A549 treated with AZD9567 at 1 μM for 4 hours (cell line): Measurements from ENCODE around the gene MLST8. TPM values are rescaled to one million over a fixed set of nuclear protein-coding genes. Genes with fewer than 3 reads are reported as not detected.

Experiments
- total RNA-seq: library from RNA; stranded (reverse); fragments of 200-300 nt; extraction: Qiagen RNA extraction; gene quantifications from 5 replicates; pipeline ENCODE4 v1.2.3, GENCODE V29; 2022; ENCODE audit not compliant: insufficient read depth

MLST8 gene
- total RNA-seq: 37.8 to 54.5 TPM (median 49.8 TPM) in 5 replicates

GRCh38 chr16:2205104-2205966 is at the start of gene MLST8:
Gene MLST8 (plus strand): TSS chr16:2205454. CDS start chr16:2206086, 632 bp downstream.

GRCh38 chr16:2196162-2196980 is 8.9 kb upstream of the MLST8 start, which contains the start of gene CASKIN1:
Gene CASKIN1 (minus strand): TSS chr16:2196605. CDS start chr16:2196432, 173 bp downstream.

GRCh38 chr16:2210386-2211365 is 5.4 kb downstream of the MLST8 start, which contains the start of gene BRICD5:
Gene BRICD5 (minus strand): TSS chr16:2210863. CDS start chr16:2210833, 30 bp downstream.

GRCh38 chr16:2214719-2214968 is 9.4 kb downstream of the MLST8 start, which contains the start of gene PGP:
Gene PGP (minus strand): TSS chr16:2214840. CDS start chr16:2214777, 63 bp downstream.

GRCh38 chr16:2223221-2223941 is 18.1 kb downstream of the MLST8 start, which contains the start of gene E4F1:
Gene E4F1 (plus strand): TSS chr16:2223591. CDS start chr16:2223614, 23 bp downstream.

GRCh38 chr16:2236337-2237101 is 31.3 kb downstream of the MLST8 start, which contains the start of gene DNASE1L2:
Gene DNASE1L2 (plus strand): TSS chr16:2236444. CDS start chr16:2236817, 373 bp downstream.

GRCh38 chr16:2251296-2252111 is 46.2 kb downstream of the MLST8 start, which contains the start of gene ECI1:
Gene ECI1 (minus strand): TSS chr16:2251587. CDS start chr16:2251566, 21 bp downstream.

Other genes with a start within 250 kb of the MLST8 start
- gene NDUFB10, start 245.9 kb upstream of the MLST8 start, total RNA-seq: 238 to 284 TPM (median 251 TPM) in 5 replicates
- gene RPS2, start 240.6 kb upstream of the MLST8 start, total RNA-seq: 3,446 to 5,640 TPM (median 5,518 TPM) in 5 replicates
- gene RNF151, start 238.6 kb upstream of the MLST8 start, total RNA-seq: 0.11 TPM in 1 of 5 replicates, not detected in the others
- 31.4 to 44.1 TPM (median 40.6 TPM) in 5 replicates for gene TBL3, start 233.4 kb upstream of the MLST8 start, total RNA-seq
- gene NOXO1, start 224.0 kb upstream of the MLST8 start, total RNA-seq: 0.22 to 4.7 TPM (median 0.30 TPM) in 5 replicates
- gene GFER, start 221.3 kb upstream of the MLST8 start, total RNA-seq: 23.1 to 43.3 TPM (median 40.1 TPM) in 5 replicates
- 3.9 to 8.9 TPM (median 7.8 TPM) in 5 replicates for gene SYNGR3, start 215.5 kb upstream of the MLST8 start, total RNA-seq
- 51.5 to 66.8 TPM (median 63.1 TPM) in 5 replicates for gene ZNF598, start 195.6 kb upstream of the MLST8 start, total RNA-seq
- gene NPW, start 185.7 kb upstream of the MLST8 start, total RNA-seq: 0.59 to 1.9 TPM (median 1.3 TPM) in 4 of 5 replicates, not detected in the other
- gene NHERF2, start 178.6 kb upstream of the MLST8 start, total RNA-seq: 40.0 to 57.0 TPM (median 55.2 TPM) in 5 replicates
- 24.3 to 47.2 TPM (median 44.1 TPM) in 5 replicates for gene NTHL1, start 157.6 kb upstream of the MLST8 start, total RNA-seq
- 39.4 to 48.8 TPM (median 41.7 TPM) in 5 replicates for gene TSC2, start 157.5 kb upstream of the MLST8 start, total RNA-seq
- gene PKD1, start 69.6 kb upstream of the MLST8 start, total RNA-seq: 20.8 to 62.8 TPM (median 57.0 TPM) in 5 replicates
- 3.1 to 11.1 TPM (median 3.8 TPM) in 5 replicates for gene RAB26, start 56.8 kb upstream of the MLST8 start, total RNA-seq
- 40.5 to 58.1 TPM (median 52.2 TPM) in 5 replicates for gene TRAF7, start 49.7 kb upstream of the MLST8 start, total RNA-seq
- gene CASKIN1, start 8.8 kb upstream of the MLST8 start, total RNA-seq: 0.51 to 1.3 TPM (median 1.0 TPM) in 5 replicates
- gene BRICD5, start 5.4 kb downstream of the MLST8 start, total RNA-seq: 5.1 to 6.7 TPM (median 5.5 TPM) in 5 replicates
- gene PGP, start 9.4 kb downstream of the MLST8 start, total RNA-seq: 19.4 to 35.2 TPM (median 33.3 TPM) in 5 replicates
- gene E4F1, start 18.1 kb downstream of the MLST8 start, total RNA-seq: 18.3 to 29.3 TPM (median 28.6 TPM) in 5 replicates
- gene DNASE1L2, start 31.0 kb downstream of the MLST8 start, total RNA-seq: 1.5 to 1.8 TPM (median 1.7 TPM) in 4 of 5 replicates, not detected in the other
- gene ECI1, start 46.1 kb downstream of the MLST8 start, total RNA-seq: 57.1 to 95.2 TPM (median 91.7 TPM) in 5 replicates
- 262 to 276 TPM (median 270 TPM) in 5 replicates for gene RNPS1, start 62.7 kb downstream of the MLST8 start, total RNA-seq
- 16.8 to 22.0 TPM (median 20.5 TPM) in 5 replicates for gene ABCA3, start 135.3 kb downstream of the MLST8 start, total RNA-seq
- gene CCNF, start 224.0 kb downstream of the MLST8 start, total RNA-seq: 22.9 to 25.3 TPM (median 24.4 TPM) in 5 replicates